Keratinocyte (primary cell): ENCODE results near the gene OTOF. TPM values are rescaled to one million over a fixed set of nuclear protein-coding genes. Genes with fewer than 3 reads are reported as not detected.

Experiments
- DNase-seq: peaks from one replicate; pipeline ENCODE4 v3.0.0-alpha.2; 2011; ENCODE audit warnings: low read depth, missing footprints, low spot score
- FAIRE-seq: peaks from 2 replicates; lab custom pipeline; 2011; peaks lifted over from hg19 to GRCh38; lab: Jason Lieb, UNC
- H2AFZ ChIP-seq: 2 replicates; pipeline ENCODE4 v1.6.0; 2012; ENCODE audit warnings: low read length, control low read depth, inconsistent platforms; ENCODE audit not compliant: control insufficient read depth
- H3K27ac ChIP-seq: 2 replicates; pipeline ENCODE4 v1.5.1; 2011; ENCODE audit warnings: low read length; ENCODE audit not compliant: control insufficient read depth, insufficient read depth
- H3K27me3 ChIP-seq: 3 replicates; pipeline ENCODE4 v1.6.0; 2011; ENCODE audit warnings: low read length; ENCODE audit not compliant: control insufficient read depth, insufficient read depth; ENCODE audit errors: extremely low read depth
- H3K36me3 ChIP-seq, 2 experiments: 2 replicates in 1 of 2; 3 replicates in 1 of 2; pipeline ENCODE4 v1.5.1; 2011; ENCODE audit warnings: low read length in 2 of 2, mild to moderate bottlenecking in 1 of 2; ENCODE audit not compliant: control insufficient read depth in 2 of 2, insufficient read depth in 2 of 2; ENCODE audit errors: extremely low read depth in 1 of 2
- H3K4me1 ChIP-seq: 3 replicates; pipeline ENCODE4 v1.5.1; 2011; ENCODE audit warnings: low read length; ENCODE audit not compliant: control insufficient read depth, insufficient read depth; ENCODE audit errors: extremely low read depth
- H3K4me2 ChIP-seq: 3 replicates; pipeline ENCODE4 v1.6.0; 2011; ENCODE audit warnings: low read depth, low read length; ENCODE audit not compliant: control insufficient read depth, insufficient read depth; ENCODE audit errors: extremely low read depth
- H3K4me3 ChIP-seq, 3 experiments: fragments of 200-600 bp in 1 of 3; sonication (generic) in 1 of 3; 2 replicates in 2 of 3; 3 replicates in 1 of 3; pipeline ENCODE4 v1.5.1; 2011 to 2016; ENCODE audit warnings: low read length in 3 of 3, mild to moderate bottlenecking in 3 of 3, control low read depth in 2 of 3, inconsistent platforms in 1 of 3, low read depth in 1 of 3, mixed read lengths in 1 of 3, mixed run types in 1 of 3, moderate library complexity in 1 of 3; ENCODE audit not compliant: control insufficient read depth in 2 of 3, insufficient read depth in 2 of 3; ENCODE audit errors: extremely low read depth in 1 of 3
- H3K79me2 ChIP-seq: 2 replicates; pipeline ENCODE4 v1.6.0; 2012; ENCODE audit warnings: low read length; ENCODE audit not compliant: control insufficient read depth, insufficient read depth
- H3K9ac ChIP-seq: 3 replicates; pipeline ENCODE4 v1.6.0; 2011; ENCODE audit warnings: low read length; ENCODE audit not compliant: control insufficient read depth, insufficient read depth; ENCODE audit errors: extremely low read depth
- H3K9me1 ChIP-seq: 3 replicates; pipeline ENCODE4 v1.6.0; 2011; ENCODE audit warnings: low read length; ENCODE audit not compliant: control insufficient read depth, insufficient read depth; ENCODE audit errors: extremely low read depth
- H3K9me3 ChIP-seq: 2 replicates; pipeline ENCODE4 v1.5.1; 2012; ENCODE audit warnings: low read depth, low read length; ENCODE audit not compliant: control insufficient read depth
- H4K20me1 ChIP-seq: 3 replicates; pipeline ENCODE4 v1.6.0; 2011; ENCODE audit warnings: low read length; ENCODE audit not compliant: control insufficient read depth, insufficient read depth; ENCODE audit errors: extremely low read depth
- EZH2 ChIP-seq: IDR thresholded peaks from one replicate; pipeline ENCODE4 v1.6.1; 2012; ENCODE audit warnings: inconsistent platforms, mild to moderate bottlenecking, low read length, moderate library complexity
- dilution Hi-C: fragments of 300-500 bp; cut with MboI; formaldehyde crosslinking; loops from one replicate; pipeline ENCODE4 v1.7.0; 2020; ENCODE audit warnings: low sequenced_read_pairs; ENCODE audit not compliant: extremely low pct_ligation_motif_present
- polyA plus RNA-seq, 5 experiments: library from polyadenylated mRNA; depleted of rRNA in 3 of 5; stranded (reverse) in 3 of 5; stranded (forward) in 1 of 5; unstranded in 1 of 5; fragments of >200 nt; gene quantifications; 1 replicate in 1 of 5; 2 replicates in 3 of 5; 3 replicates in 1 of 5; pipeline versions ENCODE4 v1.2.1 to v1.2.3, GENCODE V29; 2011 to 2012; ENCODE audit warnings: missing spikeins in 2 of 5, low read depth in 1 of 5, low replicate concordance in 1 of 5
- TF ChIP-seq, protein P1 (sequence below), 3 experiments: IDR thresholded peaks in 1 of 3; conservative IDR thresholded peaks in 1 of 3; optimal IDR thresholded peaks in 1 of 3; 2 replicates in 2 of 3; 3 replicates in 1 of 3; pipeline versions ENCODE3 to v1.5.1; 2011; ENCODE audit warnings: low read length in 3 of 3, mild to moderate bottlenecking in 3 of 3, moderate library complexity in 2 of 3, control low read depth in 1 of 3, inconsistent platforms in 1 of 3; ENCODE audit not compliant: insufficient read depth in 2 of 3; ENCODE audit errors: extremely low read depth in 1 of 3

OTOF gene
- polyA plus RNA-seq, 1 donor (not counting 4 experiments of a cell fraction or from before 2014, with no cell fraction given), result not detected

DNA sequence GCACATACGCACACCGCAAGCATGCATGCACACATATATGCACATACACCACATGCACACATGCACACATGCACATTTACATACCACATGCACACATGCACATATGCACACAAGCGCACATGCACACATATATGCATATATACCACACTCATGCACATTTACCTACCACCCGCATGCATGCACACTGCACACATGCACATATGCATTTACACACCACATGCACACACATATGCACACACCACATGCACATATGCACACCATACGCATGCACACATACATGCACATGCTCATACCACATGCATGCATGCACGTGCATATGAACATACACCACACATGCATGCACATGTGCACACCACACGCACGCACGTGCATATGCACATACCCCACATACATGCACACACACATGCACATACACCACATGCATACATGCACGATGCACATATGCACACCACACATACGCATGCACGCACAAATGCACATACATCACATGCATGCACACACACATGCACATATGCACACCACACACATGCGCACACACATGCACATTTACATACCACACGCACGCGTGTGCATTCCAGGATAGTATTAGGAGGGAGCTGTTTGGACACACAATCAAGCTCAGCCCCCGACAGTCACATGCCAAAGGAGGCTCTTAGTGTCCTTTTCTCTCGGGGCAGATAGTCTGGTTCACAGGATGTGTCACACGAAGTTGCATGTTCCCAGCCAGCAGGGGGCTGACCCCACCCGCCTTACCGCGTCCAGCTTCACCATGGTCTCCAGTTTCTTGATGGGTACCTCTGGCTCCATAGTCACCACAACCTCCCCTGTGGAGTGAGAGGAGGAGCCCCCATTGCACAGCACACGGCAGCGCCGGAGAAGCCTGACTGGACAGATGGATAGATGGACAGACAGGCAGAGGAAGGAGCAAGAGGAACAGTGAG lies 5.9 kb downstream of the OTOF start:
- Histone ChIP-seq H3K4me1 (no peaks in the 10 kb centered on the region), H3K27ac (no peak overlapping the region), H2AFZ (no peak overlapping the region), H3K27me3 (no peaks in the 10 kb centered on the region), H3K4me3 (no peak overlapping the region), H3K9me1 (no peaks in the 10 kb centered on the region), H3K9ac (no peak overlapping the region), H3K9me3 (no peaks in the 10 kb centered on the region), H3K4me2 (no peak overlapping the region), H3K36me3 (no peaks in the 10 kb centered on the region), H3K79me2 (no peaks in the 10 kb centered on the region), H4K20me1 (no peaks in the 10 kb centered on the region)
- DNase-seq, result no peak
- dilution Hi-C loops, result no loop called here
- no peak for FAIRE-seq
- TF ChIP-seq, protein P1, sequence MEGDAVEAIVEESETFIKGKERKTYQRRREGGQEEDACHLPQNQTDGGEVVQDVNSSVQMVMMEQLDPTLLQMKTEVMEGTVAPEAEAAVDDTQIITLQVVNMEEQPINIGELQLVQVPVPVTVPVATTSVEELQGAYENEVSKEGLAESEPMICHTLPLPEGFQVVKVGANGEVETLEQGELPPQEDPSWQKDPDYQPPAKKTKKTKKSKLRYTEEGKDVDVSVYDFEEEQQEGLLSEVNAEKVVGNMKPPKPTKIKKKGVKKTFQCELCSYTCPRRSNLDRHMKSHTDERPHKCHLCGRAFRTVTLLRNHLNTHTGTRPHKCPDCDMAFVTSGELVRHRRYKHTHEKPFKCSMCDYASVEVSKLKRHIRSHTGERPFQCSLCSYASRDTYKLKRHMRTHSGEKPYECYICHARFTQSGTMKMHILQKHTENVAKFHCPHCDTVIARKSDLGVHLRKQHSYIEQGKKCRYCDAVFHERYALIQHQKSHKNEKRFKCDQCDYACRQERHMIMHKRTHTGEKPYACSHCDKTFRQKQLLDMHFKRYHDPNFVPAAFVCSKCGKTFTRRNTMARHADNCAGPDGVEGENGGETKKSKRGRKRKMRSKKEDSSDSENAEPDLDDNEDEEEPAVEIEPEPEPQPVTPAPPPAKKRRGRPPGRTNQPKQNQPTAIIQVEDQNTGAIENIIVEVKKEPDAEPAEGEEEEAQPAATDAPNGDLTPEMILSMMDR (optimal IDR thresholded peaks at IDR 0.05 in 1 of 3, IDR thresholded peaks at IDR 0.05 in 1 of 3, conservative IDR thresholded peaks at IDR 0.05 in 1 of 3; ENCODE audit: extremely low read depth in 1 of 3, insufficient read depth in 2 of 3, low read length in 3 of 3), result no peak

DNA sequence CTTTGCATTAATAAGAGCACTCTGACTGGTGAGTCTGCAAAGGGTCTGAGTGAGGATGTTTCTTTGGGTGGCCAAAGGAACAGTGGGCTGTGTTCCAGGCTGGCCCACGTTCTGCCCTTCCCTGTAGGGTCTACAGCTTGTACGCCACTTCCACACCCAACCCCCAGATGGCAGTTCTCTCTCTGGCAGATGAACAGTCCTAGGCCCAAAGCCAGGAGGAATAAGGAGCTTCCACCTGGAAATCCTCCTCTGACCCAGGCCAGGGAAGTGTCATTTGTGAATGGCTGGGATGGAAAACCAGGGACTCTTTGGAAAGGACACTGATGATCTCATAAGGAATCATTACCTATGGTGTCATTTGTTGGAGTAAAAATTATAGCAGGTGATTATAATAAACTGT lies 6.6 kb downstream of the OTOF start:
- H3K79me2 ChIP-seq, result no peaks in the 10 kb centered on the region
- H3K36me3 ChIP-seq, result no peaks in the 10 kb centered on the region
- no peak overlapping the region for H3K4me2 ChIP-seq
- no peak overlapping the region for H3K9ac ChIP-seq
- H4K20me1 ChIP-seq, result no peaks in the 10 kb centered on the region
- H3K4me3 ChIP-seq, result no peak overlapping the region
- H3K9me3 ChIP-seq, result no peaks in the 10 kb centered on the region
- FAIRE-seq, result no peak
- no peaks in the 10 kb centered on the region for H3K9me1 ChIP-seq
- H2AFZ ChIP-seq, result no peak overlapping the region
- TF ChIP-seq EZH2, result no peak
- TF ChIP-seq, protein P1 (optimal IDR thresholded peaks at IDR 0.05 in 1 of 3, IDR thresholded peaks at IDR 0.05 in 1 of 3, conservative IDR thresholded peaks at IDR 0.05 in 1 of 3; ENCODE audit: extremely low read depth in 1 of 3, insufficient read depth in 2 of 3, low read length in 3 of 3), result peak in 1 of 3 experiments; percentile 9
- no peaks in the 10 kb centered on the region for H3K27me3 ChIP-seq
- dilution Hi-C loops, result no loop called here
- no peak for DNase-seq
- no peaks in the 10 kb centered on the region for H3K4me1 ChIP-seq
- H3K27ac ChIP-seq, result no peak overlapping the region
